ENCODE results near the gene PON2.

Gene PON2

GRCh38 chr7:95441042-95441823, 6.4 kb upstream of the PON2 start:
- no peak for DNase-seq

- no peak for DNase-seq
Observed at GRCh38 chr7:95440394-95441038, 5.7 kb upstream of the PON2 start.

GRCh38 chr7:95436407-95436806, 1.6 kb upstream of the PON2 start:
- no peak for DNase-seq

GRCh38 chr7:95435422-95435780, 573 bp upstream of the PON2 start:
- DNase-seq = no peak

GRCh38 chr7:95433952-95434556, 774 bp downstream of the PON2 start:
- no peak for DNase-seq

- DNase-seq = no peak
Observed at GRCh38 chr7:95433129-95433528, 1.7 kb downstream of the PON2 start.

GRCh38 chr7:95432606-95433005, 2.2 kb downstream of the PON2 start:
- DNase-seq = no peak

GRCh38 chr7:95430864-95431263, 4.0 kb downstream of the PON2 start:
- DNase-seq = no peak

GRCh38 chr7:95429241-95429990, 5.4 kb downstream of the PON2 start:
- no peak for DNase-seq

- DNase-seq = no peak
Observed at GRCh38 chr7:95427914-95428516, 6.8 kb downstream of the PON2 start.

- DNase-seq = no peak
Observed at GRCh38 chr7:95427166-95427565, 7.7 kb downstream of the PON2 start.

- no peak for DNase-seq
Observed at GRCh38 chr7:95425694-95426093, 9.1 kb downstream of the PON2 start.

GRCh38 chr7:95424716-95425115, 10.1 kb downstream of the PON2 start:
- DNase-seq = no peak

GRCh38 chr7:95421847-95422444, 12.9 kb downstream of the PON2 start:
- no peak for DNase-seq

GRCh38 chr7:95421000-95421846, 13.6 kb downstream of the PON2 start:
- DNase-seq = no peak

GRCh38 chr7:95412075-95412474, 22.8 kb downstream of the PON2 start:
- no peak for DNase-seq

- DNase-seq = no peak
Observed at GRCh38 chr7:95411666-95412065, 23.2 kb downstream of the PON2 start.

GRCh38 chr7:95411036-95411435, 23.8 kb downstream of the PON2 start:
- DNase-seq = no peak

- no peak for DNase-seq
Observed at GRCh38 chr7:95407751-95408150, 27.1 kb downstream of the PON2 start.

GRCh38 chr7:95405800-95406199, 29.0 kb downstream of the PON2 start:
- no peak for DNase-seq

GRCh38 chr7:95405208-95405607, 29.6 kb downstream of the PON2 start:
- DNase-seq = no peak
